ENCODE data around the gene PDE4B.

The PDE4B gene

DNA sequence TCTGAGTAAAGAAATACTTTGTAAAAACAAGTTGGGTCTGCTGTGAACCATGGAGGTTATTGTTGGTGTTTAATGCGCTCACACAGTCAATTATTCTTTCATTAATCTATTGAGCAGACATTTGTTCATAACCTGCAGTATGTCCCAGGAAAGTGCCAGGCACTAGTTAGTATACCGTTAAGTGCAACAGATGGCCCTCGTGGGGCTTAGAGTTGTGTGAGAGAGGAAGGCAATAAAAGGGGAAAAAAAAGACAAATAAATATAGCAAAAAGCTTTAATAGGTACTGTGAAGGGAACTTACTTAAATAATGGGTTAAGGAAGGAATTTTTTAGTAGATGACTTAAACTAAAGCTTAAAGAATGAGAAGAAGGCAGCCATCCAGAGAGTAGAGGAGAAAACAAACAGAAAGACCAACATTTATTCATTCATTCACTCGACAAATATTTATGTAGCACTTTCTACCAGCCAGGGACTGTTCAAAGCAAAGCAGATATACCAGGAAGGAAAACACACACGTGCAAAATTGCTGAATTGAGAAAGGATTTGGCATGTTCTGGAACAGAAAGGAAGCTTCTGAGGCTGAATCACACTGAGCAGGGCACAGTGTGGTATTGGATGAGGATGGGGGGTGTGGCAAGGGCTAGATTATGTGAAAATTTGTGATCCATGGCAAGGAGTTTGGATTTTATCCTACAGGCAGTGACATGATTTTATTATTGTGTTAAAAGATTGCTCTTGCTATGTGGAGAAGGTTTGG is 445.2 kb downstream of the PDE4B start:
- TF ChIP-seq, protein P1, sequence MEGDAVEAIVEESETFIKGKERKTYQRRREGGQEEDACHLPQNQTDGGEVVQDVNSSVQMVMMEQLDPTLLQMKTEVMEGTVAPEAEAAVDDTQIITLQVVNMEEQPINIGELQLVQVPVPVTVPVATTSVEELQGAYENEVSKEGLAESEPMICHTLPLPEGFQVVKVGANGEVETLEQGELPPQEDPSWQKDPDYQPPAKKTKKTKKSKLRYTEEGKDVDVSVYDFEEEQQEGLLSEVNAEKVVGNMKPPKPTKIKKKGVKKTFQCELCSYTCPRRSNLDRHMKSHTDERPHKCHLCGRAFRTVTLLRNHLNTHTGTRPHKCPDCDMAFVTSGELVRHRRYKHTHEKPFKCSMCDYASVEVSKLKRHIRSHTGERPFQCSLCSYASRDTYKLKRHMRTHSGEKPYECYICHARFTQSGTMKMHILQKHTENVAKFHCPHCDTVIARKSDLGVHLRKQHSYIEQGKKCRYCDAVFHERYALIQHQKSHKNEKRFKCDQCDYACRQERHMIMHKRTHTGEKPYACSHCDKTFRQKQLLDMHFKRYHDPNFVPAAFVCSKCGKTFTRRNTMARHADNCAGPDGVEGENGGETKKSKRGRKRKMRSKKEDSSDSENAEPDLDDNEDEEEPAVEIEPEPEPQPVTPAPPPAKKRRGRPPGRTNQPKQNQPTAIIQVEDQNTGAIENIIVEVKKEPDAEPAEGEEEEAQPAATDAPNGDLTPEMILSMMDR (IDR thresholded peaks at IDR 0.05; ENCODE audit: borderline replicate concordance, insufficient read depth, low read depth, low read length): no peak
- H3K4me3 ChIP-seq (ENCODE audit: low read depth, low read length): no peak overlapping the region

DNA sequence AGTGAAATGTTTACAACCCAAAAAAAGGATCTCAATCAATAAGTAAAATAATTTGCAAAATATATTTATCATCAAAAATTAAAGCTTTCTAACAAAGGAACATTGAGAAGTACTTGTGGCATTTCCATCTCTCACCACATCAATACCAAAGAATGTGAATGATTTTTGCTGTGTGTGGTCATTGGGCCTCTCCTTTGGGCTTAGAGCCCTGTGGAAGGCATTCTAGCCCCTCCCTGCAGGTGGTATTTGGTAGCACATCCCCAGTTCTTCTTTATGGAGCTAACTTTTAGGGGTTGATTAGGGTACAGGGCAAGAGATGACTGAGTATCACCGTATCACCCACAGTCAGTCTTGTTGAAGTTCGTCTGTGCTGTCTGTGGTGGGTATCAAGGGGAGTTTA is 447.1 kb downstream of the PDE4B start:
- H3K4me3 ChIP-seq (ENCODE audit: low read depth, low read length): no peak overlapping the region
- TF ChIP-seq, protein P1 (IDR thresholded peaks at IDR 0.05; ENCODE audit: borderline replicate concordance, insufficient read depth, low read depth, low read length): peak; percentile 16; the same call in 1 of the 2 replicates

GRCh38 chr1:66240491-66241484 is 448.1 kb downstream of the PDE4B start:
- TF ChIP-seq, protein P1 (IDR thresholded peaks at IDR 0.05; ENCODE audit: borderline replicate concordance, insufficient read depth, low read depth, low read length): no peak
- H3K4me3 ChIP-seq (ENCODE audit: low read depth, low read length): no peak overlapping the region

DNA sequence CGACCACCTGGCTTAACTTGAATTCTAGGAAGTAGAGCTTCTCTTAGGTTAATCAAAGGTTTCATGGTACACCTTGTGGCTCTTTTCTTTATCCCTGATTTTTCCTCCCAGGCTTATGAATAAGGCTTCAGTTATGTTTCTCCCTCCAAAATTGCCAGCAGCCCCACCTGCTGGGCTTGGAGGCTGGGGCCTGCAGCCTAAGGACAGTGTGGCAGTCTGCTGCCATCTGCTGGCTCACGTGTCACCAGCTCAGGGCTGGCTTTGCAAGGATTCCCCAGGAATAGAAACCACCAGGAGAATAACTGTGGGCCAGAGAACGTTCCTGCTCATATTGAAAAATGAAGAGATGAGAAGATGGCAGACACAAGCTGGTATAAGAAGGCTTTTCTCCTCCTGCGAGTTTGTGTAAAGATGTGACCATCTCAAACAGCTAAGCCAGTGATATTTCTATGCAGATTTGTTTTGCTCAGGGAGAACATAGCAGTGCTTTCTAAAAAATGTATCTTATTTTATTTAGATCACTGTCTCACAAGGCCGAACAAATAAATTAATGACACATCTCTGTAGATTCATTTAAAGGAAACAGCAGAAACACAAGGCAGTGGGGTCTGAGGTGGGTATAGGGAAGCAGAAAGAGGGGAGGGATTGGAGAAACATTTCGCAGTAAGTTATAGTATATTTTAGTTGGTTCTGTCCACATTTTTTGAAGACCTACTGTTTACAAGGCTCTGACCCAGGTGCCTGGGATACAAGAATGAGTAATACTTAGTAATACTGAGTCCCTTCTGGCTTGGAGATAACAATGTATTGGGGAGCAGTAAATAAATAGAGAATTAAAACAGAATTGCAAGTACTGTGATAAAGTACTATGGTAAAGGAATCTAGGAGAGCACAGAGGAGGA is 450.2 kb downstream of the PDE4B start:
- TF ChIP-seq, protein P1 (IDR thresholded peaks at IDR 0.05; ENCODE audit: borderline replicate concordance, insufficient read depth, low read depth, low read length): peak; percentile 96
- H3K4me3 ChIP-seq (ENCODE audit: low read depth, low read length): no peak overlapping the region

GRCh38 chr1:66243548-66244130 is 450.9 kb downstream of the PDE4B start:
- H3K4me3 ChIP-seq (ENCODE audit: low read depth, low read length): no peak overlapping the region
- TF ChIP-seq, protein P1 (IDR thresholded peaks at IDR 0.05; ENCODE audit: borderline replicate concordance, insufficient read depth, low read depth, low read length): no peak

GRCh38 chr1:66244429-66244828 is 451.7 kb downstream of the PDE4B start:
- TF ChIP-seq, protein P1 (IDR thresholded peaks at IDR 0.05; ENCODE audit: borderline replicate concordance, insufficient read depth, low read depth, low read length): no peak
- no peak overlapping the region for H3K4me3 ChIP-seq (ENCODE audit: low read depth, low read length)

All from GM12875 (cell line).